Hematopoietic multipotent progenitor cell treated with erythropoietin and hydrocortisone succinate and interleukin-3 and kit ligand, for 6 days (in vitro differentiated cells): ENCODE data around the gene SLC36A4.
"Not testable (repeated sequence)": the region's sequence is repeated elsewhere in the genome, so short reads cannot be mapped to it uniquely, and the experiment has no call there.

ENCODE experiments used
- DNase-seq: peaks from one replicate; pipeline ENCODE4 v3.0.0-alpha.2; 2015

Gene SLC36A4

DNA sequence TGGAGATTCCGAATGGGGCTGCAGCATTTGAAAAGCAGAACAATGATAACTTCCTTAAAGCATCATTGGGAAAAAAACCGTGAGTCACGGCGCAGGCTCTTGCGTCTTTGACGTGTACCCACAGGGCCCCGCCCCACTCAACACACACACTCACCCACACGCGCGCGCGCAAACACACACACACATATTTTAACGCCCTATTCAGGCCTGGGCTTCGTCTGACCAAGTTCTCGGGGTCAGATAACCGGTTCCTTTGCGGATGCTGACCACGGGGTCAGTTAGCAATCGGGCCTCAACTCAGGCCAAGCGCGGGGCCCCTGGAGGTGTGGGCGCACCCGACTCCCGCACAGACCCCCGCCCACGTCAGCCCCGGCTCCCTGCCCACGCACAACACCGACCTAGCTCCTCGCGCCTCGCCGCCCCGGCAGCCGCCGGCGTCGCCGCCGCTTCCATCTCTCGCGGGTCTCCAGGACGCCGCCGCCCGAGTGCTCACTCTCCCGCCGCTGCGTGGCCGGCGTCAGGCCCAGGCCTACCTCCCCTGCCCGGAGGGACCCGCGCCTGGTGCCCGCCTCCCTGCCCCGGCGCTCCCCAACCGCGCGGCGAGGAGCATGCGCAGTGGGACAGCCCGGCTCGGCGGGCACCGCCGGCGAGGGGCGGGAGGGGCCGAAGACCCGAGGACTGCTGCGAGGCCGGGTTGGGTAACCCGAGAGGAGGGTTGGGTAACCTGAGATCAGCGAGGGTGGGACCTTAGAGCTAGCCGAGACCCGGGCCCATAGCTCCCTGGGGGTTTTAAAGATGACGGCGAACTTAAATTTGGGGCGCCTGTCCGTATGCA lies at the start of gene SLC36A4:
Gene SLC36A4, minus strand, starts transcription at position 612 of the 835 bp plus-strand sequence. Its CDS starts 159 bp downstream, at position 453.
- peak; percentile 96 for DNase-seq

DNA sequence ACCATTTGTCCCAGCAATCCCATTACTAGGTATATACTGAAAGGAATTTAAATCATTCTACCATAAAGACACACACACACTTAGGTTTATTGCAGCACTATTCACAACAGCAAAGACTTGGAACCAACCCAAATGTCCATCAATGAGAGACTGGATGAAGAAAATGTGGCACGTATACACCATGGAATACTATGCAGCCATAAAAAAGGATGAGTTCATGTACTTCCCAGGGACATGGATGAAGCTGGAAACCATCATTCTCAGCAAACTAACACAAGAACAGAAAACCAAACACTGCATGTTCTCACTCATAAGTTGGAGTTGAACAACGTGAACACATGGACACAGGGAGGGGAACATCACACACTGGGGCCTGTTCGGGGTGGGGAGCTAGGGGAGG lies 49.0 kb upstream of the SLC36A4 start:
- DNase-seq, result not testable (repeated sequence)

DNA sequence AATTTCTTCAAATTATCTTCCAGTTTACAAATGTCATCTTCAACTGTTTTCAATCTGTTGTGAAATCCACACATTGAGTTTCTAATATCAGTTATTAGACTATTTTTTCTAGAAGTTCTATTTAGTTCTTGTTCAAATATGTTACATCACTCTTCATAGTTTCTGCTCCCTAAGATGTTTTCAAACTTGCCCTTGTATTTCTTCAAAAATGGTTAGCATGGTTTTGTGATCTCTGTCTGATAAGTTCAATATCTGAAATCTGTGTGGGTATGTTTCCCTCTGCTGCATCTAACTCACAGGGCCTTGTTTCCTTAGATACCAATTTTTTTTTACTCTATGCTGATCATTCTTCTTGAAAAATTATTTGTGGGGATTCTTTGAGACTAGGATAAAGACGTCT lies 46.2 kb upstream of the SLC36A4 start:
- no peak for DNase-seq

DNA sequence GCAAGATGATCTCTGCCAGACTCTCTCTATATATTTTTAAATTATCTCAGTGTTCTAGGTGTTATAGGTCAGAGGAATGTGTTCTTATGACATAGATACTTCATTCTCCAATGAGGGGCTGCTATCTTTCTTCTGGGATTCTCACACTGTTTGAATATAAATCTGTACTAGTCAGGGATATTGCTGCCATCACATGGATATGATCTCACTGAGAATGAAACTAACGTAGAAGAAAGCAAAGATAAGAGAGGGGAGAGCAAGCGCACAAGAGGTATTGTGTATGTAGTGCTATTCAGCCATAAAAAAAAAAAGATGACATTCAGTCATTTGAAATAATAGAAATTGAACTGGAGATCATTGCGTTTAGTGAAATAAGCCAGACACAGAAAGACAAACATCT lies 42.2 kb upstream of the SLC36A4 start:
- DNase-seq, result no peak

DNA sequence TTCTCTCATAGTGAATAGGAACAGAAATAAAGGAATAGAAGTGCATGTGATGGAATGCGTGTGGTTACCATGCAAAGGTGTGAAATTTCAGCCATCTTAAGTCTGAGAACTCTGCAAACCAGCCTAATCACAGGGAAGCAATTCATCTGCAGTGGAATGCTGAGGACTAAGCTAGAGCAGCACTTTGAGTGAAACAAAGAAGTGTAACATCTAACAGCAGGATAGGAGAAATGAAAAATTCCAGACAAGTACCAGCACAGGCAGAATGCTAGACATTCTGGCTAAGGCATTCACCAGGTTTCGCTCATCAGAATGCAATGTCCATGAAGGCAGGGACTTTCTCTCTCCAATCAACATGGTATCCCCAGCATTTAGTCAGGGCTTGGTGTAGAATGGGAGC lies 41.2 kb upstream of the SLC36A4 start:
- DNase-seq, result no peak

DNA sequence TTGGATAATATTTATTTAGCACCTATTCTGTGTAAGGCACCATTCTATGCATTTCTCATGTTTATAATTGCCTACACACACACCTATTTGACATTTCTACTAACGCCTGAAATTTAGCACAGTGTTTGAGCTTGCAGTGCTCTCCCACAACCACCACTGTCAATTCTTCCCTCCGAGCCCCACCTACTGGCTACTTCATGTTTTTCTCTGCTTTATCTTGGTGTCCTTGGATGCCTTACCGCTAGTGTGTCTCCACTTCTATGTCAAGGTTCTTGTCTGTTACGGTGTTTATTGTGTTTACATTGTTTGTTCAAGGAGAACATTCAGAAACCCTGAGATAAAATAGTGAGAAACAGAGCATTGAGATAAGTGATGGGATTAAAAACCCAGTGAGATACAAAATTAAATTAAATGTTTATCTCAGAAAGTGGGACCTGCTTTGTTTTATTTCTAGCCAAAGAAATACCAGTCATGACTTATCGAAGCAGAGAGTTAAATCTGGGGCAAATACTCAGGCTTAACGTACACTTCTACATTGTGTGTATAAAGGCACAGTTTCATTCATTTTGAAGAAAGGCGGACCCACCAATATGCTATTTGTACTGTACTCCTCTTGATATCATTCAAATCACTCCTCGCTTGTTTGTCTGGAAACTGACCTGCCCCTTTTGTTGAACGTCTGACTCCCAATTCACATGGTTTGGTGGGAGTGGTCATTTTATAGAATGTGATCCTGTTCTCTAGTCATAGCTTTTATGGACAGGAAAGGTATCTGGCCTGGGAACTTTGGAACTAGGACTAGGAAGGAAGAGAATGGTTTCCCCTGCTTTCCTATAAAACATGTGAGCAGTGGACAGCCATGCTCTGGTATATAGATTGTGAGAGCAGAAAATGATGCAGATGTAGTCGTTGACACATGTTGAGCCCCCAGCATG lies 39.2 kb upstream of the SLC36A4 start:
- peak; percentile 65 for DNase-seq

DNA sequence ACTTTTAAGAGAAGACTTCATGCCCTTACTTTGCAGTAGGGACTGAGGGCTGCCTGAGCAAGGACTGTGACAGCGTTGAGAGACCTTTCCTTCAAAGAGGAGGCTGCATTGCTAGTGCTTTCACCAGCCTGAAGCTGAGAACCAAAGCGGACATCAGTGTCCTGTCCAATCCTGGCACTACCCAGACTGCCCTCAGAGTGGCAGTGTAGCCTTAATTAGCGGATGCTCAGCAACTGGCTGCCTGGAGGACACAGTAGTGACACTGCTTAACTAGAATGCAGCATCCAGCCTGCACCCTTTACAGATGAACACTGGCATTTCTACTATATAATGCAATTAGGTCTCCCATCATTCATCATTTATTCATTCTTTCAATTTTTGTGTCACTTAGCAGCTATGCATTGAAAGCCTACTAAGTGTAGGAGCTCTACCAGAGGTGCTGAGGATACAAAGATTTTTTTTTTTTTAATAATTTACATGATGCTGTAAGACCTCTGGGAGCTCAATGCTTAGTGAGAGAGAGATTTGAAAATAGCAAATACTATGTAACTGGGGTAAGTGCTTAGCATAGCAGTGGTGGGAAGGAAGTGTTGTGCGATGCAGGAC lies 36.9 kb upstream of the SLC36A4 start:
- peak; percentile 85 for DNase-seq

DNA sequence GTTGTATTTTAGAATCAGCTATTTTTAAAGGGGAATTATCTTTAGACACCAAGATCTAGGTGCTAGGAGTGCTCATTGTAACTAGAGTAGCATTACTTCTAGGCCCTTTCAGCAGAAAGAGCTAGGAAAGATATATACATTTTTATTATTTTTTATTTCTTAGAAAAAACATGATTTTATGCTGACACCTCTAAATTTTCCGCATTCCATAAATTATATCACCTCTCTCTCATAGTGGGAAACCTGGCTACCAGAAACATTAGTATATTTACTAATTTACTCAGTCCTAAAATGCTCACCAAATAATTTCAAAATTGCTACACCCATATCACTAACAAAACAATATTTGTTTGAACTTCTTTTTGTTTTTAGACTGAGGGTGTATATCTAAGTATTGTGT lies 32.1 kb upstream of the SLC36A4 start:
- no peak for DNase-seq

DNA sequence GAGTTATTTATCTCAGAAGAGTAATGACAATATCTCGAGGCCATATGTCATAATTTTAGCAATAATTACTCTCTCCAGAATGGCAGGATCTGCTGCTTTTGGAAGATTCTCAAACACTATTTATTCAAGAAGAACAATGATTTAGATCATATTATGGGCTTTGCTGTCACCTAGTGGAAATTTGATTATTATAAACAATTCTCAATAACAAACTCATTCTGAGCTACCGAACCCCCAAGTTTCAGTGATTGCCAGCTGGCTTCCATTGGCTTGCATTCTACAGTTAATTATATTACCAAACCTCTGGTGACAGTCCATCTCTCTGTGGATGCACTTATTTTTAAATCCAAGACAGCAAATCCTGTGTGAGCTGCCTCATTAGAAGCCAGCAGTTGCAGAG lies 27.9 kb upstream of the SLC36A4 start:
- peak; percentile 55 for DNase-seq

DNA sequence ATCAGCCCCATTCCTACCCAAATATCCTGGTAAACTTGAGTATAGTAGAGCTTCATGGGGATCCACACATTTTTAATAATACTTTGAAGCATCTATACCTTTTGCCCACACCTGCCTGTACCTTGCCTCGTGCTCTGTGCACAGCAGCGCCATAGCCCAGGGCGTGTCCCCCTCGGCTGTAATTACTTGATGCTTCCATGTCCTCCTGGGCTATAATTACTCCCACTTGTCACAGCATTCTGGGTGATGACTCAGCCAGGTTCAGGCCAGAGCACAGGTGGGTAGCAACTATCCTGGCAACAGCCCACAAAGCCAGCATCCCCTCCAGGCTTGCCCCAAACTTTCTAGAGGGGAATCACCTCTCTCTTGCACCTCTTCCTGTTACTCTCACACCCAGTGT lies 23.7 kb upstream of the SLC36A4 start:
- no peak for DNase-seq

DNA sequence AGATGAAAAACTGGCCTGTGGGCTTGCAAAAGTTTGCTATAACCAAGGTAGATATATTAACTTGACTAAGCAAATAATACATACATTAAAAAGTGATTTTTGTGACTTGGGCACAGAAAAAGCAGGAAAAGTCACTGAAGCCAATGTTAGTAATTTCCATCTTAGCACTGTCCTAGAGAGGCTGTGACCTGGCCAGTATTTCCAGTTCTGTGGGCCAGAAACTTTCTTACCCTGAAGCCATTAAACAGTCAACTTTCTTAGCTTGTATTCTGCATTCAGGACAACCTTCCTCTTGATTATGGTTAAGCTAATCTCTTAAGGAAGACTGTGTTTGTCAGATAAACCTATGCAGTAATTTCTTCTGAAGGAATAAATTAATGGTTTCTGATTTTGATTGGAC lies 22.3 kb upstream of the SLC36A4 start:
- no peak for DNase-seq

DNA sequence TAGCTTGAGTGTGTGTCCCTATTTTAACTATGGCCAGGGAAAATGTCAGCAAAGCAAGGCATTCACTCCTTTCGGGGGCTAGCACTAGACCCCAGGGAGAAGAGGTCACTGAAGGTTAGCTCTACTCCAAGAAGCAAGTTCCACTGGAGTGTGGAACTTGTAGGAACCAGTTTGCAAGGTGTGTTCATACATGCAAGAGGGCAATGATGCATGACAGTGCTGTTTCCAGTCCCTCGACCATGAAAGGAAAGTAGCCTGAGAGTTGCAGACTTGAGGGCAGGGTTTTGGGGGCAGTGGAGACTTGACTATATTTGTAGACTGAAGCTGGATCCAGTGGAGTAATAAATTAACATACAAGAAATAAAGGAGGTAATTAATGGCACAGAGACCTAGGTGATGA lies 21.6 kb upstream of the SLC36A4 start:
- DNase-seq, result no peak

DNA sequence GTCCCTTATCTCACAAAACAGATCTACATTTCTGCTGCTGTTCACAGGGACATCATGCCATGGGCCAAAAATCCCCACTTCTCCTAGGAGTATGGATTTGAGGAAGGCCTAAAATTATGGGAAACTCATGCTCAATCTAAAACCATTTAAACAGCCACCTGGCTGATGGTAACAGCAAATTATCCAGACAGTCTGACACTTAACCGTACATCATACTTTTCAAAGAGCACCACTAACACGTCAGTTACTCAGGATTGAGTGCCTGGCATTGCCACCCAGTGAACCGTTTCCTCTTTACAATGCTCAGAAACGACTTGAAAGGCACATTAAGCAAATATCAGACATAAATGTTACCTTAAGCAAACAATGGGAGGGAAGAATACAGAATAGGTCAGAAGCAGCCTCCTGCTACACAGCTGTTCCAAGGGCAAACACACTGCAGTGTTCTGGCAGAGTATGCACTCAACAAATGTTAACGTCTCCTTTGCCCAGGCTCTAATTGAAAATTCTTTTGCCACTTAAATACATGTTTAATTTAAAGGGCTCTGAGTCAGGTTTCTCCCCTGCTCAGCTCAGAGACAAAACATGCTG lies 18.8 kb upstream of the SLC36A4 start:
- DNase-seq, result no peak

DNA sequence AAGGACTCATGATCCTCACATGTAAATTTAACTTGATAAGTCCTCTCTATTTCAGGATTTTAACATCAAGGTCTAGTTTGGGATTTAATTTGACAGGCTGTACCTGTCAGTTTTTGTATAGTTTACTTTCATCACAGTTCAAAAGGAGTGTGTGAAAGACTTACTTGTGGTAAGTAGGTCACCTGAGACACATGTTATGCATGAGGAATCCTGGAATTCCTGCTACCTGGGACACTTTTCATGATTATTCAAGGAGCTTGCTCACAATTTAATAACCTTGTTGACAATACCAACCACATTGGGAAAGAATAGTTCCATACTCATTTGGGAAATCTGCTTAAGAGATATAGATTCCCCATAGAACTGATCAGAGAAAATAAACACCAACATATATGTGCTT lies 15.8 kb upstream of the SLC36A4 start:
- DNase-seq, result no peak

DNA sequence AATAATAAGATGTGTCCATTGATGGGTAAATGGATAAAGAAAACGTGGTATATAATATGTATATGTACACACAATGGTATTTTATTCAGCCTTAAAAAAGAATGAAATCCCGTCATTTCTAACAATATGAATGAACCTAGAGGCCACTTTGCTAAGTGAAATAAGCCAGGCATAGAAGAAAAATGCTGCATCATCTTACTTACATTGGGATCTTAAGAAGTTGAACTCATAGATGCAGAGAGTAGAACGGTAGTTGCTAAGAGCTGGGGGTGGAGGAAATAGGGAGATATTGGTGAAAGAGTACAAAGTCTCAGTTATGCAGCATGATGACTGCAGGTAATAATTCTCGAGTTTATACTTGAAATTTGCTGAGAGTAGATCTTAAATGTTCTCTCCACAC lies 14.3 kb upstream of the SLC36A4 start:
- no peak for DNase-seq

DNA sequence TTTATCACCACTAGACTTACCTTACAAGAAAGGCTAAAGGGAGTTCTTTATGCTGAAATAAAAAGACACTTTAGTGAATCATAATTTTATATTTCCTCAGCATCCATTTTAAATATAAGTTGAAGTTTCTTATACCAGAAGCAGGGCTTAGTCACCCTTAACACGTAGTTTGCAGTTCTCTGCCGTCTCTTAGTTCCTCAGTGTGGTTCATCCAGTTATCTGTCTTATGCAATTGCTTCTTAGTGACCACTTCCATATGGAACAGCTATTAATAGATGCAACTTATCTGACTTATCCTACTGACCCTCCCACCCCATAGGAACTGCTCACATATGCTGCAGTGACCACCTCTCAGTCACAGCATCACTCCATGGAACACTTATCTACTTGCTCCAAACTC lies 11.7 kb upstream of the SLC36A4 start:
- DNase-seq, result no peak

DNA sequence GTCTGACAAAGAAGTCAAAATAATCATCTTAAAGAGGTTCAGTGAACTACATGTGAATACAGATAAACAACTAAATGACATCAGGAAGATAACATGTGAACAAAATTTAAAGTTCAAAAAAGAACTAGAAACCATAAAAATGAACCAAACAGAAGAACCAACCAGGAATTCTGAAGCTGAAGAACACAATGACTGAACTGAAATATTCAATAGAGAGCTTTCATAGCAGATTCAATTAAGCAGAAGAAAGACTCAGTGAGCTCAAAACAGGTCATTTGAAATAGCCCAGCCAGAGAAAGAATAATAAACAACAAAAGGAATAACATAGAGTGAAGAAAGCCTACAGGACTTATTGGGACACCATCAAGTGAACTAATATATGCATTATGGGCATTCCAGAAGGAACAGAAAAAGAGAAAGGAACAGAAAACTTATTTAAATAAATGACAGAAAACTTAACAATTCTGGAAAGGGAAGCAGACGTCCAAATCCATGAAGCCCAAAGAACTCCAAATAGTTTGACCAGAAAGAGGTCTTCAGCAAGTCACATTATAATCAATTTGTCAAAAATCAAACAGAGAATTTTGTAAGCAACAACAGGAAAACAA lies 11.0 kb upstream of the SLC36A4 start:
- DNase-seq, result no peak

DNA sequence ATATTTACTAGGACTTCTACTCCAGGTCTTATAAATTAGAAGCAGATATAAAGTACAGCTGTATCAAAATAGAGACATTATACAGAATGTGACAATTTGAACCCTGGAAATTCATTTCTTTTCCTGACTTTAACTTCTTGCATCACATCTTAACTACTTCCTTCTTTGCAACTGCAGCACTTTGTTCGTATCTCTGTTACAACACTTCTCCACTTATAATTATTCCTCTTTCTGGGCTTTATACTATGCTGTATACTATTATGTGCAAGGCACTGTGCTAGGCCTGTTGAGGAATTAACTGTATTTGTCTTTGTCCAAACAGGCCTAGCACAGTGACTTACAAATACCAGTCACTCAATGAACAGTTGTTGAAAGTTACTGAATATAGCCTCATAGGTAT lies 1.8 kb upstream of the SLC36A4 start:
- DNase-seq, result peak; percentile 18

DNA sequence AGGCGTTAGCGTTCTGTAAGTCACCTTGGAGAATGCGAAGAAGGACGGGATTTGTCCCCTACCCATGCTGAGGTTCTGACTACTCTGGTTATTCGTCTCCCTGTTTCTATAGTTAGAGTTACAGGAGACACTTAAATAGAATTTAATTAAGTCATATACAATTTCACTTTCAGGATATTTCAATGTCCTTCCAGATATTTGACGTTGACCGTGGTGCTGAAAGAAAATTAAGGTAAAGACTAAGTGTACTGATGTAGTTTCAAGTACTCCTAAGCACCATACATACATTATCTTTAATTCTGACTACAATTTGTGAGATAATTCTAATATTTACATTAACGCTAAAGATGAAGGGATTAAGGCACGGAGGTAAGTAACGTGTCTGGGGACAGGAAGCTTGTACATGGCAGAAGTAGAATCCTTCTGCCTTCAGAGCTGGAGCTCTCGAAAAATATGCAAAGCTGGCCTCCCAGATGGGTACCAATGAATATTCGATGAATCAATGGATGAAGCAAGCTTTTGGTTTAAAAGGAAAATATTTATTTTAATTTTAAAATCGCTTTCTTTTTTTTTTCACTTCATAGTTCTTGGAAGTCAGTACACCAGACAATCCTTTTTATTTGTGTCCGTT lies 539 bp upstream of the SLC36A4 start:
- peak; percentile 60 for DNase-seq

DNA sequence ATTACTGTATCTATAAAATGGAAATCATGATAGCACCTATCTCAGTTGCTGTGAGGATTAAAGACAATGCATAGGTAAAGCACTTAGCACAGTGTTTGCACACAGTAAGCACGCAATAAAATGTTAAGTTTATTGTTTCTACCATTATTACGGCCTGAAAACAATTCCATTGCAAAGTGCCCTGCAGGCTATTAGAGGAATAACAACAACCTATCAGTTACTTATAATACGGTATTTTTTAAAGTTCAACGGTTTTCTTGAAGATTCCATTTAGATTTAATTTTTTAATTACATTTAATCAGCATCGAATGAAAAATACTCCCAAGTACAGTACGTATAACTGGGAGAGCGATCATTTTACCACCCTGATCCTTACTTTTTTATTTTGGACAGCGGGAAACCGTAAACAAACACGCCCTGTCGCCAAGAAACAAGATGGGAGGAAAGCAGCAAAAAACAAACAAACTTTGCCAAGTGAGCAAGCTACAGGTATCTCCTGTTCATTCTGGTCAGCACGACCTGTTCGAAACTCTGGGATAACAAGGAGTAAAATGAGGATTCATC lies 893 bp downstream of the SLC36A4 start:
- DNase-seq, result peak; percentile 52

DNA sequence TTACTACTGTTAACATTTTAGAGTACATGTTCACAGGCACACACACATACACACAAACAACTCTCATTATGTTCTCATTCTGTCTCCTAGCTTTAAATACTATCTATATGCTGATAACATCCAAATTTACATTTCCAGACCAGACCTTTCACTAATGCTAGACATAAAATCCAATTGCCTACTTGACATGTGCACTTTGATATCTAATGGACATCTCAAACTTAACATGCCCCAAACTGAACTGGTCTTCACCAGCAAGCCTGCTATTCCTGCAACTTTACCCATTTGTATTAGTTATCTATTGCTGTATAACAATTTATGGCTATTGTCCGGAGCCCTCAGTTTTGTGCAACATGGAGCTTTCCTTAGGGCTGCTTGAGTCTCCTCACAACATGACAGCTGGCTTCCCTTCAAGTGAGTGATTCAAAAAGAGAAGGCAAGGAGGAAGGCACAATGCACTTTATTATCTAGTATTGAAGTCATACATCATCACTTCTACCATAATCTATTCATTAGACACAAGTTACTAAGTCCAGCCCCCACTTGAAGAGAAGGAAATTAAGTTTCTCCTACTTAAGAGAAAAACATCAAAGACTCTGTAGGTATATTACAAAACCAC lies 3.0 kb downstream of the SLC36A4 start:
- DNase-seq, result peak; percentile 6
